Stimulated activated CD4-positive, alpha-beta T cell treated with anti-CD3 and anti-CD28 coated beads, Interleukin-2, amount 100 ng/mL, for 24 hours (primary cell): Measurements from ENCODE around the gene FANCI.

Experiments used
- DNase-seq, 2 donors: peaks; one replicate each; pipeline ENCODE4 v3.0.0-alpha.2; 2020

Gene FANCI

GRCh38 chr15:89308236-89308635, 64.5 kb downstream of the FANCI start:
- DNase-seq: no peak

GRCh38 chr15:89309993-89310392, 66.2 kb downstream of the FANCI start:
- no peak for DNase-seq

- DNase-seq: no peak
These were observed 71.7 kb downstream of the FANCI start for GRCh38 chr15:89315375-89315929.

- no peak for DNase-seq
These were observed 72.7 kb downstream of the FANCI start for GRCh38 chr15:89316504-89316903.

- no peak for DNase-seq
These were observed 73.5 kb downstream of the FANCI start for GRCh38 chr15:89317186-89317720.

- DNase-seq: no peak
These were observed 75.9 kb downstream of the FANCI start for GRCh38 chr15:89319678-89320077.

GRCh38 chr15:89320200-89320599, 76.4 kb downstream of the FANCI start:
- no peak for DNase-seq

- DNase-seq: no peak
These were observed 78.0 kb downstream of the FANCI start for GRCh38 chr15:89321521-89322410.

GRCh38 chr15:89322822-89323221, 79.0 kb downstream of the FANCI start:
- no peak for DNase-seq

- DNase-seq: no peak
These were observed 80.0 kb downstream of the FANCI start for GRCh38 chr15:89323825-89324224.

- DNase-seq: no peak
These were observed 81.4 kb downstream of the FANCI start for GRCh38 chr15:89325039-89325803.

- no peak for DNase-seq
These were observed 82.5 kb downstream of the FANCI start for GRCh38 chr15:89326316-89326715.

GRCh38 chr15:89327113-89327512, 83.3 kb downstream of the FANCI start:
- DNase-seq: no peak

GRCh38 chr15:89328398-89329254, 84.8 kb downstream of the FANCI start:
- no peak for DNase-seq

- DNase-seq: no peak
These were observed 85.7 kb downstream of the FANCI start for GRCh38 chr15:89329329-89330084.

- no peak for DNase-seq
These were observed 86.3 kb downstream of the FANCI start for GRCh38 chr15:89330119-89330518.

GRCh38 chr15:89330881-89331595, 87.3 kb downstream of the FANCI start:
- DNase-seq: no peak

GRCh38 chr15:89332446-89332845, 88.7 kb downstream of the FANCI start:
- DNase-seq: no peak

- DNase-seq: no peak
These were observed 89.5 kb downstream of the FANCI start for GRCh38 chr15:89333011-89333860.

GRCh38 chr15:89333959-89334509, 90.3 kb downstream of the FANCI start:
- DNase-seq: peak in 1 of 2 donors; percentile 67
